Skeletal muscle satellite cell (primary cell): Measurements from ENCODE around the gene IFT43.

Source experiments
- H3K27me3 ChIP-seq: 2 replicates; pipeline ENCODE4 v1.7.0; 2013; ENCODE audit warnings: low read length; ENCODE audit not compliant: control insufficient read depth, insufficient read depth
- H3K36me3 ChIP-seq: 2 replicates; pipeline ENCODE4 v1.7.0; 2013; ENCODE audit warnings: mild to moderate bottlenecking, control low read depth, low read length; ENCODE audit not compliant: insufficient read depth
- H3K4me1 ChIP-seq: 2 replicates; pipeline ENCODE4 v1.7.0; 2013; ENCODE audit warnings: low read length; ENCODE audit not compliant: control insufficient read depth, insufficient read depth
- H3K4me2 ChIP-seq: 2 replicates; pipeline ENCODE4 v1.7.0; 2013; ENCODE audit warnings: mild to moderate bottlenecking, low read length
- H3K4me3 ChIP-seq: 2 replicates; pipeline ENCODE4 v1.7.0; 2013; ENCODE audit warnings: low read length
- H3K9ac ChIP-seq: 2 replicates; pipeline ENCODE4 v1.7.0; 2013; ENCODE audit warnings: mild to moderate bottlenecking, low read depth, low read length, moderate library complexity
- H3K9me3 ChIP-seq: replicated peaks from 2 replicates; pipeline ENCODE4 v1.7.0; 2013; ENCODE audit warnings: mild to moderate bottlenecking, control low read depth, low read length

IFT43 gene

DNA sequence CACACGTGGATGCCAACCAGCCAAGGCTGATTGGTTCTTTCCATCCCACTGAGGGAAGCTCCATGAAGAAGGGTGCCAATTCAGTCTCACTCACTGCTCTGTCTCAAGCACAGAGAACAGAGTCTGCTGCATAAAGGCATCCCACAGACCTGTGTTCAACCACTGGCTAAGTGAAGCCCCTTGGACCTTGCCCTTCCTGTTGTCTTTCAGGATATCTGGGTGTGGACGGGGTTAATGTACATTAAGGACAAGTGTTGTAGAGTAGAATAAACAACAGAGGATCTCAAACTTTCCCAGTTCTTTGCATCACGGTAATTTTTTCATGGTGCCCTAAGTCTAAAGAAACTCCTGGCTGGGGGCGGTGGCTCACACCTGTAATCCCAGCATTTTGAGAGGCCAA, 133.0 kb downstream of the IFT43 start:
- Histone ChIP-seq H3K4me1 (no peaks in the 10 kb centered on the region), H3K27me3 (peaks cover 21% of the 10 kb centered on the region), H3K9me3 (no peaks in the 10 kb centered on the region), H3K4me3 (no peak overlapping the region), H3K9ac (no peak overlapping the region), H3K4me2 (no peak overlapping the region), H3K36me3 (no peaks in the 10 kb centered on the region)

DNA sequence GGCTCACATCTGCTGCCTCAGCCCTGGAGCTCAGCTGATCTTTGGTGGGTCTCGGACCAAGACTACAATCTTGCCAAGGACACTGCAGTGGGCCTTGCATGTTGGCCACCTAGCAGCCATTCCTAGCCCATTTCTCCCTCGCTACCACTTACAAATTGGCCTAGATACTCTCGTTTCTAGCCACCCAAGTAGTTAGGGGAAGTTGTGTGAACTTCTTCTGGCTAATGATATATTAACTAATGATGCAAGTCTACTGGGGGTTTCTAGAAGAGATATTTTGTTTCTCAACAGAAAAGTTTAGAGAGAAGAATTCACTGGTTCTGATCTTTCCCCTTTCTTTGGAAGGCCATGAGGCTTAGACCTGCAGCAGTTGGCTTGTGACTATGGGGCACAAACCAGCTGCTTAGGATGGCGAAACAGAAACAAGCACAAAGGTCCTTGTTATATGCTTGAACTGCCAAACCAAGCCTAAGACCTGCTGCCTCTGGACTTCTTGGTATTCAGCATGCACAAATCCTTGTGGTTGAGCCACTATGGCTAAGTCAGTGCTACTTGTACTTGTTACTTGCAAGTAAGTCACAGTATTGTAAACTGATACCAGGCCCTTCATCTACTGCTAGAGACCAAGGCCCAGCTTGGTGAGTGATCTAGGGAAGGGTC, 135.7 kb downstream of the IFT43 start:
- H3K4me3 ChIP-seq: no peak overlapping the region
- no peak overlapping the region for H3K4me2 ChIP-seq
- H3K27me3 ChIP-seq: peaks cover 13% of the 10 kb centered on the region
- H3K4me1 ChIP-seq: no peaks in the 10 kb centered on the region
- no peak overlapping the region for H3K9ac ChIP-seq
- no peaks in the 10 kb centered on the region for H3K9me3 ChIP-seq
- no peaks in the 10 kb centered on the region for H3K36me3 ChIP-seq

DNA sequence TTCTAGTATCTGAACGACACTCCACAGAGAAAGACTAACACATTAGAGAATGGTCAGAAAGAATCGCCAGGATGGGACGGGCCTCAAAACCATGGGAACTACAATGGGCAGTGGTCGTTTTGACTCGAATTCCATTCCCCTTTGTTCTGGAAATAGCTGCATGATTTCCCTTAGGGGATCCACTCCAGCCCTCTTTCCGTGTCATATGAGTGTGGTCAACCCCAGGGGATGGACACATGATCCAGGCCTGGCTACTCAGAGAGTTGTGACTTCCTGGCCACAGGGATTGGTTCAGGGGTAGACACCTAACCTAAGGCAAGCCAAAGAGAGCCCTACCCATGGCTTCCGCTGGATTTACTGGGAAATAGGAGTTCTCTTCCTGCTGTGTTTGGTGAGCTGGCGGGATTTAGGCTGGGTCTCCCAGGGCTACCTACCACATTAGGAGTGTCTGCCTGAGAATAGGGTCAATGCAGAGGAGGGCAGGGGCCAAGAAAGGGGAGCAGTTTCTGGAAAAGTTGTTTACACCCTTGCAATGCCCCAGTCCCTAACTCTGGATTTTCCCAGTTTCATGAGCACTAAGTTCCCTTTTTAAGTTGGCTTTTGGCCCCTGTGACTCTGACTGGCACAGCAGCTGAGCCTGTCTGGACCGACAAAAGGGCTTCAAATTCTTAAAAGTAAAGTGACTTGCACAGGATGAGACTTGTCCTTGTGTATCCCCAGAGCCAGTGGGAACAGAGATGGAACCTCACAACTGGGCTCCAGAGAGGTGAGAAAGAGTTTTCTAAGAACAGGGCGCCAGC, 138.1 kb downstream of the IFT43 start:
- H3K4me1 ChIP-seq: no peaks in the 10 kb centered on the region
- H3K36me3 ChIP-seq: no peaks in the 10 kb centered on the region
- H3K4me3 ChIP-seq: no peak overlapping the region
- H3K9me3 ChIP-seq: no peaks in the 10 kb centered on the region
- H3K9ac ChIP-seq: no peak overlapping the region
- H3K27me3 ChIP-seq: peaks cover 9% of the 10 kb centered on the region
- H3K4me2 ChIP-seq: no peak overlapping the region

DNA sequence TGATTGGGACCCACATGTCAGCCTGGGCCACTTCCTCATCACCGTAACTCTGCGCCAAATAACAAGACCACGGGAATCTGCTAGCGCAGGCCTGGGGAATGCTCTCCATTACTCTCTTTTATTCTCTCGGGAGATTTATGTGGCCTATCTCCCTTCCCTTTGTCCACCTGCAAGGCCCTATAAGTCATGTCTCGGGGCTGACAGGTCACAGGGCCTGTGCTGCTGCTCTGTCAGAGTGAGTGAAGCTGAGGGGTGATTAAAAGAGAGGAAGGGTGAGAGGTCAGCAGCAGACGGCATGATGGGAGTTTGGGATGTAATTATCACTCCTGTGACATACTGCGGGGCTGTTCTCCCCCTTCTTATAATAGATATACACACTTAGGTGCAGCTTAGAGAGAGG, 139.9 kb downstream of the IFT43 start:
- H3K4me3 ChIP-seq: no peak overlapping the region
- H3K9ac ChIP-seq: no peak overlapping the region
- no peaks in the 10 kb centered on the region for H3K4me1 ChIP-seq
- H3K36me3 ChIP-seq: no peaks in the 10 kb centered on the region
- no peak overlapping the region for H3K4me2 ChIP-seq
- H3K9me3 ChIP-seq: no peaks in the 10 kb centered on the region
- peaks cover 17% of the 10 kb centered on the region for H3K27me3 ChIP-seq

DNA sequence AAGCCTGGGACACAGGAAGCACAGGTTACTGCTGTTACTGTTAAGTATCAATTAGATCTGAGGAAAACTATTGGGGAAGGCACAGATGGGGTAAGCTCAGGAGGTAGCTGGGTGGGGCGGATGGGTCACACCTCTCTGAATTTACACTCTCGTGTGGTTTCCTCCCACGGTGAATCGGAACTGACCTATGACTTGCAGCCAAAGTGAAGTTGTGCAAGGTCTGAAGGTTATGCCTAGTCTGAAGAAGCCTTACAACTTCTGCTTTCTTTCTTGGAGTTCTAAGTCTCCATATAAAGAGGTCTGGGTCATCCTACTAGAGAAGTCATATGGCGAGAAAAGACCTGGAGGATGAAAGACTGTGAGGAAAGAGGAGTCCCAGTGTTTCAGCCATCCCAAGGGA, 140.5 kb downstream of the IFT43 start:
- no peak overlapping the region for H3K4me2 ChIP-seq
- no peaks in the 10 kb centered on the region for H3K36me3 ChIP-seq
- H3K9me3 ChIP-seq: no peaks in the 10 kb centered on the region
- H3K4me1 ChIP-seq: no peaks in the 10 kb centered on the region
- H3K27me3 ChIP-seq: peaks cover 23% of the 10 kb centered on the region
- no peak overlapping the region for H3K9ac ChIP-seq
- H3K4me3 ChIP-seq: no peak overlapping the region

DNA sequence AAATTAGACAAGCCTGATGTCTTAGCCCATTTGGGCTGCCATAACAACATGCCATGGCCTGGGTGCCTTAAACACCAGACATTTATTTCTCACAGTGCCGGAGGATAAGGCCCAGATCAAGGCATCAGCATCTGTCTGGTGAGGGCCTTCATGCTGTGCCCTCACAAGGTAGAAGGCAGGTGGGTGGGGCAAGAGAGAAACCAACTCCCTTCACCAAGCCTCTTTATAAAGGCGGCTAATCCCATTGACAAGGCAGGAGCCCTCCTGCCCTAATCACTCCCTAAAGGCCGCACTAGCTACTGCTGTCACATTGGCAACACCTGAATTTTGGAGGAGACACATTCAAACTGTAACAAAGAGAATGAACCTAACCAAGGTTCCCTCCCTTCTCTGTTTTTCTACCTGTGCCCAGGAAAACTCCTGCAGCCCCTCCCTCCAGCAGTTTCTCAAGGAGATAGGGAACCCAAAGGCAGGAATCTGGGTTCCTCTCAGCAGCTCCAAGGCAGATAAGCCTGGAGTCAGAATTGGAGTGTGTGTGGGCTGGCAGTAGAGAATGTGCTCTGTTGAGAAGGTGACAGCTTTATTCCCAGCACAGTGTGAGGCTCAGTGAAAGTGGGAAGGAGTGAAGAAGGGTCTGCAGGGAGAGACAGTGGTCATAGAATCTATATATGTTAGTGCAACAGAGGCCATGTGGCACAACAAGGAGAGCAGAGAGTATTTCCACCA, 144.5 kb downstream of the IFT43 start:
- no peak overlapping the region for H3K4me3 ChIP-seq
- peaks cover 34% of the 10 kb centered on the region for H3K27me3 ChIP-seq
- no peaks in the 10 kb centered on the region for H3K36me3 ChIP-seq
- no peaks in the 10 kb centered on the region for H3K4me1 ChIP-seq
- no peak overlapping the region for H3K4me2 ChIP-seq
- no peak overlapping the region for H3K9ac ChIP-seq
- H3K9me3 ChIP-seq: no peaks in the 10 kb centered on the region

DNA sequence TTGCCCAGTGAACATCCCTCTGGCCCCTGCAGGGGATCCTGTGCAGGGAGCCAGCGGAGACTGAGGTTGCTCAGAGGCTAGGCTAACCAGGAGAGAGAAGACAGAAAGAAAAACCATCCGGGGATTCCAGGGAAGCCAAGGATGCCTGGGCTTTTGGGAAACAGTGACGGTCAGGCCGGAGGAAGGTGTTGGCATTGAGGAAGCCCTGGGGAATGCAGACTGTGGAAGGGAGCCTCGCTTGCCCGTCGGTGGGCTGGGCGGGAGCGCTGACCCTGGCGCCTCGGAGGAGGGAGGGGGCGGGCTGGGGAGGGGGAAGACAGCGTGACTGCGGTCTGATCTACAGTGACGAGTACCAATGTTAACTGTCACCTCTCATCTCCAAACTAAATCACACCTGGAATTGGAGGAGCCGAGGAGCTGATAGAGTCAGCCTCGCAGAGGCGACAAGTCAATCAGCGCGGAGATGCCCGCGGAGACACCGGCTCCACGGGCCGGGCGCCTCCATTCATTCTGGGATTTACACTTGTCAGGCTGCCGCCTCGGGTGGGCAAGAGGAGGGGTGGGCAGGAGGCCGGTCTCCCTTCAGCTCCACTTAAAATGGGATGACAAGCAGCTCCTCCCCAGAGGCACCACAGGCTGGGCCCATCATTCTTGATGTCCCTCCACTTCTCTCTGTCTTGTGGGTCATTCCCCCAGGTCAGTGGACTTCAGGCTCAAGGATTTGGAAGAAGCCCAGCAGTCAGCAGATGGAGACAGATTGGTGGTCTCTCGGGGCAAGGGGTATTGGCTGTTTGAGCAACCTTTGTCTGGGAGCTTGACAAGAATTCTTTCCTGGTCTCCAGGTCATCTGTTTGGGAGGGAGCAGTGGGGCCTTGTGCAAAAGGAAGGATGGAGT, 145.8 kb downstream of the IFT43 start:
- no peak overlapping the region for H3K4me2 ChIP-seq
- H3K4me1 ChIP-seq: no peaks in the 10 kb centered on the region
- peaks cover 47% of the 10 kb centered on the region for H3K27me3 ChIP-seq
- H3K9ac ChIP-seq: no peak overlapping the region
- no peaks in the 10 kb centered on the region for H3K9me3 ChIP-seq
- no peaks in the 10 kb centered on the region for H3K36me3 ChIP-seq
- no peak overlapping the region for H3K4me3 ChIP-seq

DNA sequence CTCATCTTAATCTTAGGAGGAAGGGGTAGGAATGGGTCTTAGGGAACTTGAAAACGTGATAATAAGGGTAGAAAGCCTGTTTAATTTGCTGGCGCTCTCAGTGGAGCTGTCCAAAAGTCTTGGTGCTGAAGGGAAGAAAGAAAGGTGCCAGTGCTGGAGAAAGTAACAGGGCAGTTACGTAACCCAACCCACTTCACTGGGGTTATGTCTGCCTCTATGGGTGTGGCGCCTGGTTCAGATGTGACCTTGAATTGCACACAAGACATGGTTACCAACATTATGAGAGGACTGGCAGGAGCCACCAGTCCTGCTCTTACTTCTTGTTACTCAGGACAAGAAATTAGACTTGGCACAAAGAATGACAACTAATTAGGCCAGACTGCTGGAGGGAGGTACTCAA, 147.5 kb downstream of the IFT43 start:
- H3K27me3 ChIP-seq: peaks cover 63% of the 10 kb centered on the region
- no peaks in the 10 kb centered on the region for H3K36me3 ChIP-seq
- H3K9me3 ChIP-seq: no peaks in the 10 kb centered on the region

More for the DNA sequence above, 147.5 kb downstream of the IFT43 start:
- no peak overlapping the region for H3K9ac ChIP-seq
- H3K4me2 ChIP-seq: no peak overlapping the region
- no peak overlapping the region for H3K4me3 ChIP-seq
- H3K4me1 ChIP-seq: no peaks in the 10 kb centered on the region
